HG03066 (cell line): ENCODE results near the gene PIGM.

ENCODE experiments used
- ATAC-seq: cut with Tn5 transposase; IDR thresholded peaks from one replicate; pipeline ENCODE4 v1.9.1; 2021; ENCODE audit warnings: low read depth; ENCODE audit not compliant: unreplicated experiment

Gene PIGM

DNA sequence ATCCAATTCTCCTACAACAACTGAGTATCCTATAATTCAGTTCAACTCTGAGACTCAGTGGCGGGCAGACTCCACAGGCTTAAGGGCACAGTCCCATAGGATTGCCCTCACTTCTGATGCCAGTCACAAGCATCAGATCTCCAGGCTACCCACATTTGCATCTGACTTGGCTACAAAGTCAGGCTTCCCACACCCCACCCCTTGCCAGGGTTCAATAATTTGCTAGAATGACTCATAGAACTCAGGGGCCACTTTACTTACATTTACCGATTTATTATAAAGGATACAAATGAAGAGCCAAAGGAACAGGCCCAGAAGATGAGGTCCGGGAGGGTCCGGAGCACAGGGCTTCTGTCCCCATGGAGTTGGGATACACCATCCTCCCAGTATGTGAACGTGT lies 41.8 kb downstream of the PIGM start:
- ATAC-seq: no peak

GRCh38 chr1:159989581-159989980 lies 42.2 kb downstream of the PIGM start:
- no peak for ATAC-seq

DNA sequence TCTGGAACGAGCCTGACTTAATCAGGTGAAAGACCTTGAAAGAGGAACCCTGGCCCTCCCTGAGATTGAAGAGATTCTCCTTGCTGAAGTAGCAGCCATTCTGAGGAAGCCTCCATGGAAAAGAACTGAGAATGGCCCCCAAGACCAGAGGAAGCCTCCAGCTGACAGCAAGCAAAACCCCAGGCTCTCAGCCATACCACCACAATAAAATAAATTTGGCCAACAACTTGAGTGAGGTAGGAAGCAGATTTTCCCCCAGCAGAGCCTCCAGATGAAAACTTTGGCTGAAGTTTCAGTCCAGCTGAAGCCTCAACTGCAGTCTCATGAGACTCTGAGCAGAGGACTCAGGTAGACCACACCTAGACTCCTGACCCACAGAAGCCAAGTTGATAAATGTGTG lies 43.8 kb downstream of the PIGM start:
- ATAC-seq: no peak

- ATAC-seq: no peak
Observed at GRCh38 chr1:159987186-159987585, 44.6 kb downstream of the PIGM start.

DNA sequence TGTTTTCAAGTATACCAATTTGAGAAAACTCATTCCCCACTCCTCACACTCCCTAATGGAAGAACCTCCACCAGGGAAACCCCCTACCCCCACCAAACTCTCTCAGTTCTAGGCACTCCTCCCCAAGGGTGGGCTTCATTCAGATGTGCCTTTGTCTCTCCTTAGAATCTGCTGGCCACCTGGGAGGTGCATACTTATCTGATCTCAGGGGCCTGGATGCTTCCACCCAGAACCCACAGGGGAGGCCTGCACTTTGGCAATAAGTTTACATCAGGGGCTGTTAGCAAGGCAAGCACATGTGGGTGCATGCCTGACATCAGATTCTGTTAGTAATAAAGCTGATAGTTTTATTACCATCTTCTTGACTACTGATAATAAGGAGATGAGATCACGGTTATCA lies 45.3 kb downstream of the PIGM start:
- no peak for ATAC-seq

- ATAC-seq: no peak
Observed at GRCh38 chr1:159986093-159986492, 45.7 kb downstream of the PIGM start.

- no peak for ATAC-seq
Observed at GRCh38 chr1:159985473-159985872, 46.3 kb downstream of the PIGM start.

DNA sequence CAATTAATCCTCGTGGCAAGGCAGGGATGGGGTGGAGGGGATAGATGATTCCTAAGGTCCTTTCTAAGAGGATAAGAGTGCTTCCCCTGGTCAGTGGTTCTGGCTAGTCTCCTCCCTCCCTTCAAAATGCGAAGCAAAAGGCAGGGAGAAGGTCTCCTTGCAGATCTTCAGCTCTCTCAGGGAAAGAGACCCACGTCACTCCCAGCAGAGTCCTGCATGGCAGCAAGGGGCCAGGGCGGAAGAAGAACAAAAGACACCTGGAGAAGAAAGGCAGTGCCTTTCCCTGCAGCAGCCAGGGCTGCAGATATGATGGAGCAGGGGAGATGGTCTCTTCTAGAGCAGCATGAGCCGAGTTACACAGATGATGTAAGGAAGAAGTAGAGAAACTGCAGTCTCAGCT lies 48.1 kb downstream of the PIGM start:
- no peak for ATAC-seq

DNA sequence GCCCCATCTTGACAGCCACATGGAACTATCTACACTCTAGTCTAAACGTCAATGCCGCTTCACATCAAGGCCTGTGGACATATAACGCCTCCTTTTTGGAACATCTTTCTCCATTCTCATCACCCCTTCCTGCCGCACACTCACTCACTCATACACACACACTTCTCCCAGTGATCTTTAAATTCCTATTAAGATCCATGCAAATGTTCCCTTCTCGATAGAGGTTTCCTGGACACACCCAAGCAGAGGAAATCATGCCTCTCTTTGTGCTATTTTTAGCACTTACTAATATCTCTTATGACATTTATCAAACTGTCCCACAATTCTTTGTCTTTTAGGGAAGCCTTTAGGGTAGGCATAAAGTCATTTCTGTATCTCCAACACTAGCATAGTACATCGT lies 49.5 kb downstream of the PIGM start:
- no peak for ATAC-seq

DNA sequence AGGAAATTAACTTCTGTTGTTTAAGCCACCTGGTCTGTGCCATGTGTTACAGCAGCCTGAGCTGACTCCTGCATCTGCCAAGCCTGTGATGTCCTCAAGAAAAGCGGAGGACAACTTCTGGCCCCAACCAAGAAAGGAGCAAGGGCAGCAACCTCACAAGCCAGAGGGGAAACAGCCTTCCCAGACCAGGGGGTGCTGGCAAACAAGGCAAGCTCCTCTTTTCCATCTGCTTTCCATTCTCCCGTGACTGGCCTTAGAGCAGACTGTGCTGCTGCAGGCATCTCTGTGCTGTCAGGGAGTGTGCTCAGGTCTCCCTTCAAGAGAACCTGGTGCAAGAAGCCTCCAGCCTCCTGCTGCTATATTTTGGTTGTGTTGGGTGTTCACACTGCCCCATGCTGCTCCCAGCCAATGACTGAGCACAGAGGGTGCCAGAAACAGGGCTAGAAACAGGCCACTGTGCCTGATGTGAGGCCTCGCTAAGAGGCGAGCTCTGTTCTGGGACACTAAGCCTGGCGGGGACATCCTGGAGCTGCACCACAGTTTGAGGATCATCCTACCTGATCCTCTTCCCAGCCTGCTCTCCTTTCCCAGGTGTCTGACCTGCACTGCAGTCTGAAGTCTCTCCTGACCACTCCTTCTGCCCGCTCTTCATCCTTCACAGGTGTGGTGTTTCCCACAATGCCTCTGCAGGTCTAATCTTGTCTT lies 50.3 kb downstream of the PIGM start:
- no peak for ATAC-seq

GRCh38 chr1:159980786-159981185 lies 51.0 kb downstream of the PIGM start:
- no peak for ATAC-seq

DNA sequence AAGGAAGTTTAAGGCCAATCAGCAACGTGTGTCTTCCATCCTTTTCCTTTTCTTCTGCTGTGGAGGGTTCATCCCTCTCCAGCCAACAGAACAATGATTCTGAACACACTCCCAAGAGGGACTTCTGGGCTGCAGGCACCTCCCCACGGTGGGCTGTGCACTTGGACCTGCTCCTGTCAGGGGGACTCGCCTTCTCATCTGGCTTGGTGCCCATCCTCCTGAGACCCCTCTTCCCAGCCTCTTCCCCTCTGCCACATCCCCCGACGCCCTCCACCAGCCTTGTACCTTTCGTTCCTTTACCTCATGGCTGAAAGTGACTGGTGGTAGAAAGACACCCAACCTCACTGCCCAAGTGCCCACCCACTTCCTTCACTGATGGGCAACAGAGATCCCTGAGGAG lies 51.7 kb downstream of the PIGM start:
- no peak for ATAC-seq

GRCh38 chr1:159979257-159979656 lies 52.5 kb downstream of the PIGM start:
- ATAC-seq: no peak

DNA sequence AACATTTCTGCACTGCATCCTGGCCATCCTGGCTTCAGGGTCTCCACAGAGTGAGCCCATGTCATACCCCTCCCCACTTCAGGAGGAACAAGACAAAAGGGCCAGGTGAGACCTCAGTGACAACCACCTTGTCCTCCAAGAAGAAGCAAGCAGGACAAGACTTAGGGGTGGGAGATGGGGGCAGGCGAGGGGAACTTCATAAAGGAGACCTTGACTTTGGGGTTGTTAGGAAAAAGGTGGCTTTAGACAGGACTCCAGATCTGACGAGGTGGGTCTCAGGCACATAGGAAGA lies 53.7 kb downstream of the PIGM start:
- ATAC-seq: no peak

- ATAC-seq: no peak
Observed at GRCh38 chr1:159977364-159978106, 54.3 kb downstream of the PIGM start.
